Tibial nerve (tissue), 4 donors: ENCODE measurements around the gene CYTH3. TPM values are rescaled to one million over a fixed set of nuclear protein-coding genes. Genes with fewer than 3 reads are reported as not detected.

Experiments
- DNase-seq, 2 donors: peaks; one replicate each; pipeline ENCODE4 v3.0.0-alpha.2; 2019; ENCODE audit warnings: low spot score in 2 of 2
- H3K27ac ChIP-seq, 4 donors: fragments of 200-600 bp; sonication (generic) in 3 of 4; one replicate each; pipeline ENCODE4 v1.5.1; 2017 to 2019; ENCODE audit warnings: mild to moderate bottlenecking in 1 of 4
- H3K27me3 ChIP-seq, 2 donors: fragments of 200-600 bp; sonication (generic) in 1 of 2; one replicate each; pipeline versions ENCODE4 v1.5.1 to v1.6.0; 2017 to 2019
- H3K36me3 ChIP-seq, 3 donors: fragments of 200-600 bp; sonication (generic); one replicate each; pipeline ENCODE4 v1.5.1; 2018 to 2019
- H3K4me1 ChIP-seq, 4 donors: fragments of 200-600 bp; sonication (generic) in 3 of 4; one replicate each; pipeline ENCODE4 v1.5.1; 2017 to 2019
- H3K4me3 ChIP-seq, 4 donors: fragments of 200-600 bp; sonication (generic) in 3 of 4; one replicate each; pipeline ENCODE4 v1.5.1; 2017 to 2019; ENCODE audit warnings: mild to moderate bottlenecking in 1 of 4, moderate library complexity in 1 of 4
- H3K9me3 ChIP-seq, 4 donors: fragments of 200-600 bp; sonication (generic) in 3 of 4; one replicate each; pipeline ENCODE4 v1.5.1; 2017 to 2019
- CTCF ChIP-seq, 5 experiments: fragments of 200-600 bp in 3 of 5; fragments of 450-650 bp in 2 of 5; sonication (generic) in 3 of 5; IDR thresholded peaks; one replicate each; pipeline ENCODE4 v1.5.1; 2016 to 2019; ENCODE audit warnings: antibody characterized with exemption in 5 of 5, mild to moderate bottlenecking in 3 of 5, moderate library complexity in 2 of 5
- EP300 ChIP-seq, 2 donors: sonication (generic); formaldehyde crosslinking; IDR thresholded peaks; one replicate each; pipeline ENCODE4 v1.6.1; 2017; ENCODE audit warnings: antibody characterized with exemption in 2 of 2, mild to moderate bottlenecking in 1 of 2
- POLR2A ChIP-seq, 2 donors: fragments of 450-650 bp; IDR thresholded peaks; one replicate each; pipeline ENCODE4 v1.6.1; 2017; ENCODE audit warnings: antibody characterized with exemption in 2 of 2, mild to moderate bottlenecking in 2 of 2, moderate library complexity in 2 of 2
- WGBS, 2 donors: methylation state at CpG; one replicate each; pipeline ENCODE4 v1.1.5; 2018; 5-methylcytosine and 5-hydroxymethylcytosine counted together
- total RNA-seq, 4 donors: library from RNA; depleted of rRNA; stranded (reverse); fragments of >200 nt; gene quantifications; one replicate each; pipeline ENCODE4 v1.1.0, GENCODE V29; 2016

The CYTH3 gene
- total RNA-seq, 4 donors from 2014 or later: 49.2 to 61.2 (median 53.2) TPM

- Histone ChIP-seq H3K9me3 (no peaks in the 10 kb centered on the region), H3K27ac (no peak overlapping the region), H3K27me3 (no peaks in the 10 kb centered on the region), H3K4me3 (no peak overlapping the region), H3K36me3 (no peaks in the 10 kb centered on the region), H3K4me1 (peaks cover 0 to 51% (median 2%) of the 10 kb centered on the region in 4 donors)
- TF ChIP-seq POLR2A (IDR thresholded peaks at IDR 0.05): no peak
- TF ChIP-seq CTCF (IDR thresholded peaks at IDR 0.05): no peak
- TF ChIP-seq EP300 (IDR thresholded peaks at IDR 0.05): no peak
- 63 to 70% methylated on average over 3 of the region's 3 CpGs for WGBS, 2 donors
- no peak for DNase-seq
Observed at GRCh38 chr7:6205971-6206660, 66.3 kb downstream of the CYTH3 start.

GRCh38 chr7:6203381-6203780 lies 69.0 kb downstream of the CYTH3 start:
- 79 to 83% methylated on average over 5 of the region's 5 CpGs for WGBS, 2 donors
- Histone ChIP-seq H3K27me3 (no peaks in the 10 kb centered on the region), H3K36me3 (no peaks in the 10 kb centered on the region), H3K9me3 (no peaks in the 10 kb centered on the region), H3K27ac (no peak overlapping the region), H3K4me3 (no peak overlapping the region), H3K4me1 (peaks cover 0 to 54% (median 9%) of the 10 kb centered on the region in 4 donors)
- no peak for DNase-seq
- TF ChIP-seq EP300 (IDR thresholded peaks at IDR 0.05) (no peak), CTCF (IDR thresholded peaks at IDR 0.05) (no peak), POLR2A (IDR thresholded peaks at IDR 0.05) (no peak)

- TF ChIP-seq CTCF (IDR thresholded peaks at IDR 0.05) (no peak), POLR2A (IDR thresholded peaks at IDR 0.05) (no peak), EP300 (IDR thresholded peaks at IDR 0.05) (no peak)
- Histone ChIP-seq H3K4me1 (peaks cover 0 to 61% (median 12%) of the 10 kb centered on the region in 4 donors), H3K27ac (no peak overlapping the region), H3K36me3 (no peaks in the 10 kb centered on the region), H3K4me3 (no peak overlapping the region), H3K27me3 (no peaks in the 10 kb centered on the region), H3K9me3 (no peaks in the 10 kb centered on the region)
- WGBS, 2 donors: 81 to 88% methylated on average over 10 of the region's 10 CpGs
- DNase-seq: no peak
Observed at GRCh38 chr7:6202117-6202516, 70.3 kb downstream of the CYTH3 start.

GRCh38 chr7:6200971-6201370 lies 71.5 kb downstream of the CYTH3 start:
- Histone ChIP-seq H3K27ac (no peak overlapping the region), H3K27me3 (no peaks in the 10 kb centered on the region), H3K36me3 (no peaks in the 10 kb centered on the region), H3K4me1 (peaks cover 0 to 59% (median 13%) of the 10 kb centered on the region in 4 donors), H3K9me3 (no peaks in the 10 kb centered on the region), H3K4me3 (no peak overlapping the region)
- WGBS, 2 donors: 93 to 94% methylated on average over 11 of the region's 11 CpGs
- TF ChIP-seq EP300 (IDR thresholded peaks at IDR 0.05): no peak
- no peak for TF ChIP-seq POLR2A (IDR thresholded peaks at IDR 0.05)
- no peak for TF ChIP-seq CTCF (IDR thresholded peaks at IDR 0.05)
- DNase-seq: no peak

- TF ChIP-seq CTCF (IDR thresholded peaks at IDR 0.05): no peak
- TF ChIP-seq POLR2A (IDR thresholded peaks at IDR 0.05): no peak
- TF ChIP-seq EP300 (IDR thresholded peaks at IDR 0.05): no peak
Observed at GRCh38 chr7:6198689-6199595, 73.5 kb downstream of the CYTH3 start.

More at GRCh38 chr7:6198689-6199595, 73.5 kb downstream of the CYTH3 start:
- Histone ChIP-seq H3K27me3 (no peaks in the 10 kb centered on the region), H3K36me3 (no peaks in the 10 kb centered on the region), H3K9me3 (no peaks in the 10 kb centered on the region), H3K4me1 (peaks cover 0 to 45% (median 11%) of the 10 kb centered on the region in 4 donors), H3K27ac (no peak overlapping the region), H3K4me3 (no peak overlapping the region)
- 45 to 55% methylated on average over 4 of the region's 4 CpGs for WGBS, 2 donors
- DNase-seq: no peak
